Keratinocyte (primary cell): ENCODE data around the gene TOR4A. TPM values are rescaled to one million over a fixed set of nuclear protein-coding genes. Genes with fewer than 3 reads are reported as not detected.

ENCODE experiments used
- DNase-seq: peaks from one replicate; pipeline ENCODE4 v3.0.0-alpha.2; 2011; ENCODE audit warnings: low read depth, missing footprints, low spot score
- FAIRE-seq: peaks from 2 replicates; lab custom pipeline; 2011; peaks lifted over from hg19 to GRCh38; lab: Jason Lieb, UNC
- H2AFZ ChIP-seq: 2 replicates; pipeline ENCODE4 v1.6.0; 2012; ENCODE audit warnings: low read length, control low read depth, inconsistent platforms; ENCODE audit not compliant: control insufficient read depth
- H3K27ac ChIP-seq: 2 replicates; pipeline ENCODE4 v1.5.1; 2011; ENCODE audit warnings: low read length; ENCODE audit not compliant: control insufficient read depth, insufficient read depth
- H3K27me3 ChIP-seq: 3 replicates; pipeline ENCODE4 v1.6.0; 2011; ENCODE audit warnings: low read length; ENCODE audit not compliant: control insufficient read depth, insufficient read depth; ENCODE audit errors: extremely low read depth
- H3K36me3 ChIP-seq, 2 experiments: 2 replicates in 1 of 2; 3 replicates in 1 of 2; pipeline ENCODE4 v1.5.1; 2011; ENCODE audit warnings: low read length in 2 of 2, mild to moderate bottlenecking in 1 of 2; ENCODE audit not compliant: control insufficient read depth in 2 of 2, insufficient read depth in 2 of 2; ENCODE audit errors: extremely low read depth in 1 of 2
- H3K4me1 ChIP-seq: 3 replicates; pipeline ENCODE4 v1.5.1; 2011; ENCODE audit warnings: low read length; ENCODE audit not compliant: control insufficient read depth, insufficient read depth; ENCODE audit errors: extremely low read depth
- H3K4me2 ChIP-seq: 3 replicates; pipeline ENCODE4 v1.6.0; 2011; ENCODE audit warnings: low read depth, low read length; ENCODE audit not compliant: control insufficient read depth, insufficient read depth; ENCODE audit errors: extremely low read depth
- H3K4me3 ChIP-seq, 3 experiments: fragments of 200-600 bp in 1 of 3; sonication (generic) in 1 of 3; 2 replicates in 2 of 3; 3 replicates in 1 of 3; pipeline ENCODE4 v1.5.1; 2011 to 2016; ENCODE audit warnings: low read length in 3 of 3, mild to moderate bottlenecking in 3 of 3, control low read depth in 2 of 3, inconsistent platforms in 1 of 3, low read depth in 1 of 3, mixed read lengths in 1 of 3, mixed run types in 1 of 3, moderate library complexity in 1 of 3; ENCODE audit not compliant: control insufficient read depth in 2 of 3, insufficient read depth in 2 of 3; ENCODE audit errors: extremely low read depth in 1 of 3
- H3K79me2 ChIP-seq: 2 replicates; pipeline ENCODE4 v1.6.0; 2012; ENCODE audit warnings: low read length; ENCODE audit not compliant: control insufficient read depth, insufficient read depth
- H3K9ac ChIP-seq: 3 replicates; pipeline ENCODE4 v1.6.0; 2011; ENCODE audit warnings: low read length; ENCODE audit not compliant: control insufficient read depth, insufficient read depth; ENCODE audit errors: extremely low read depth
- H3K9me1 ChIP-seq: 3 replicates; pipeline ENCODE4 v1.6.0; 2011; ENCODE audit warnings: low read length; ENCODE audit not compliant: control insufficient read depth, insufficient read depth; ENCODE audit errors: extremely low read depth
- H3K9me3 ChIP-seq: 2 replicates; pipeline ENCODE4 v1.5.1; 2012; ENCODE audit warnings: low read depth, low read length; ENCODE audit not compliant: control insufficient read depth
- H4K20me1 ChIP-seq: 3 replicates; pipeline ENCODE4 v1.6.0; 2011; ENCODE audit warnings: low read length; ENCODE audit not compliant: control insufficient read depth, insufficient read depth; ENCODE audit errors: extremely low read depth
- EZH2 ChIP-seq: IDR thresholded peaks from one replicate; pipeline ENCODE4 v1.6.1; 2012; ENCODE audit warnings: inconsistent platforms, mild to moderate bottlenecking, low read length, moderate library complexity
- dilution Hi-C: fragments of 300-500 bp; cut with MboI; formaldehyde crosslinking; loops from one replicate; pipeline ENCODE4 v1.7.0; 2020; ENCODE audit warnings: low sequenced_read_pairs; ENCODE audit not compliant: extremely low pct_ligation_motif_present
- polyA plus RNA-seq, 5 experiments: library from polyadenylated mRNA; depleted of rRNA in 3 of 5; stranded (reverse) in 3 of 5; stranded (forward) in 1 of 5; unstranded in 1 of 5; fragments of >200 nt; gene quantifications; 1 replicate in 1 of 5; 2 replicates in 3 of 5; 3 replicates in 1 of 5; pipeline versions ENCODE4 v1.2.1 to v1.2.3, GENCODE V29; 2011 to 2012; ENCODE audit warnings: missing spikeins in 2 of 5, low read depth in 1 of 5, low replicate concordance in 1 of 5
- TF ChIP-seq, protein P1 (sequence below), 3 experiments: IDR thresholded peaks in 1 of 3; conservative IDR thresholded peaks in 1 of 3; optimal IDR thresholded peaks in 1 of 3; 2 replicates in 2 of 3; 3 replicates in 1 of 3; pipeline versions ENCODE3 to v1.5.1; 2011; ENCODE audit warnings: low read length in 3 of 3, mild to moderate bottlenecking in 3 of 3, moderate library complexity in 2 of 3, control low read depth in 1 of 3, inconsistent platforms in 1 of 3; ENCODE audit not compliant: insufficient read depth in 2 of 3; ENCODE audit errors: extremely low read depth in 1 of 3

Gene TOR4A
- polyA plus RNA-seq, 1 donor (not counting 4 experiments of a cell fraction or from before 2014, with no cell fraction given) = 5.8 TPM

GRCh38 chr9:137313956-137314560 is 36.5 kb downstream of the TOR4A start:
- Histone ChIP-seq H3K9me3 (no peaks in the 10 kb centered on the region), H3K79me2 (no peaks in the 10 kb centered on the region), H3K27me3 (peaks cover 21% of the 10 kb centered on the region), H2AFZ (no peak overlapping the region), H3K9me1 (no peaks in the 10 kb centered on the region), H3K36me3 (no peaks in the 10 kb centered on the region), H3K4me2 (no peak overlapping the region), H3K4me3 (no peak overlapping the region), H3K4me1 (peaks cover 24% of the 10 kb centered on the region), H4K20me1 (no peaks in the 10 kb centered on the region), H3K27ac (no peak overlapping the region), H3K9ac (no peak overlapping the region)
- dilution Hi-C loops = no loop called here
- FAIRE-seq (no peak), DNase-seq (no peak)
- no peak for TF ChIP-seq EZH2
- TF ChIP-seq, protein P1, sequence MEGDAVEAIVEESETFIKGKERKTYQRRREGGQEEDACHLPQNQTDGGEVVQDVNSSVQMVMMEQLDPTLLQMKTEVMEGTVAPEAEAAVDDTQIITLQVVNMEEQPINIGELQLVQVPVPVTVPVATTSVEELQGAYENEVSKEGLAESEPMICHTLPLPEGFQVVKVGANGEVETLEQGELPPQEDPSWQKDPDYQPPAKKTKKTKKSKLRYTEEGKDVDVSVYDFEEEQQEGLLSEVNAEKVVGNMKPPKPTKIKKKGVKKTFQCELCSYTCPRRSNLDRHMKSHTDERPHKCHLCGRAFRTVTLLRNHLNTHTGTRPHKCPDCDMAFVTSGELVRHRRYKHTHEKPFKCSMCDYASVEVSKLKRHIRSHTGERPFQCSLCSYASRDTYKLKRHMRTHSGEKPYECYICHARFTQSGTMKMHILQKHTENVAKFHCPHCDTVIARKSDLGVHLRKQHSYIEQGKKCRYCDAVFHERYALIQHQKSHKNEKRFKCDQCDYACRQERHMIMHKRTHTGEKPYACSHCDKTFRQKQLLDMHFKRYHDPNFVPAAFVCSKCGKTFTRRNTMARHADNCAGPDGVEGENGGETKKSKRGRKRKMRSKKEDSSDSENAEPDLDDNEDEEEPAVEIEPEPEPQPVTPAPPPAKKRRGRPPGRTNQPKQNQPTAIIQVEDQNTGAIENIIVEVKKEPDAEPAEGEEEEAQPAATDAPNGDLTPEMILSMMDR (optimal IDR thresholded peaks at IDR 0.05 in 1 of 3, IDR thresholded peaks at IDR 0.05 in 1 of 3, conservative IDR thresholded peaks at IDR 0.05 in 1 of 3; ENCODE audit: extremely low read depth in 1 of 3, insufficient read depth in 2 of 3, low read length in 3 of 3) = no peak

- Histone ChIP-seq H3K27ac (no peak overlapping the region), H4K20me1 (no peaks in the 10 kb centered on the region), H3K9ac (no peak overlapping the region), H3K9me1 (no peaks in the 10 kb centered on the region), H2AFZ (no peak overlapping the region), H3K9me3 (no peaks in the 10 kb centered on the region), H3K36me3 (no peaks in the 10 kb centered on the region), H3K4me1 (peaks cover 24% of the 10 kb centered on the region), H3K4me2 (no peak overlapping the region), H3K4me3 (no peak overlapping the region), H3K79me2 (no peaks in the 10 kb centered on the region), H3K27me3 (peaks cover 21% of the 10 kb centered on the region)
- dilution Hi-C loops = no loop called here
- DNase-seq (no peak), FAIRE-seq (no peak)
- no peak for TF ChIP-seq EZH2
Observed at GRCh38 chr9:137314561-137315560, 37.3 kb downstream of the TOR4A start.
